GM12878 (cell line): ENCODE results near the gene LIMA1. TPM values are rescaled to one million over a fixed set of nuclear protein-coding genes. Genes with fewer than 3 reads are reported as not detected.

Experiments
- ATAC-seq: fragments of 200-7000 bp; cut with Tn5 transposase; 3 replicates; pipeline ENCODE4 v1.9.1; 2020; ENCODE audit warnings: mild to moderate bottlenecking, moderate library complexity
- BruUV-seq: library from RNA; stranded (reverse); fragments of 400-500 nt; replicated peaks from 2 replicates; lab custom pipeline; 2021; lab: Mats Ljungman, UMichigan
- CTCF ChIA-PET: fragments of 300-600 bp; sonication (Branson Sonifier 250); formaldehyde crosslinking; extraction: SDS; loops from one replicate; lab custom pipeline; 2021; ENCODE audit warnings: inconsistent platforms; lab: Yijun Ruan, JAX
- POLR2A ChIA-PET: fragments of 350-600 bp; formaldehyde crosslinking; extraction: SDS; loops from one replicate; lab custom pipeline; 2021; ENCODE audit warnings: inconsistent platforms; lab: Charles Lee
- RAD21 ChIA-PET: fragments of 300-600 bp; sonication (Branson Sonifier 250); formaldehyde crosslinking; loops from one replicate; lab custom pipeline; 2023; ENCODE audit warnings: antibody characterized with exemption; ENCODE audit not compliant: unreplicated experiment; lab: Charles Lee
- SMC1A ChIA-PET: fragments of 300-600 bp; sonication (Branson Sonifier 250); formaldehyde crosslinking; loops from one replicate; lab custom pipeline; 2023; ENCODE audit not compliant: unreplicated experiment, uncharacterized antibody; lab: Charles Lee
- DNase-seq: peaks from one replicate; pipeline ENCODE4 v3.0.0-alpha.2; 2011; ENCODE audit warnings: low read depth, low spot score
- FAIRE-seq: peaks from 3 replicates; lab custom pipeline; 2011; peaks lifted over from hg19 to GRCh38; lab: Jason Lieb, UNC
- H2AFZ ChIP-seq: 2 replicates; pipeline ENCODE4 v1.6.0; 2011; ENCODE audit warnings: low read depth, low read length, control low read depth; ENCODE audit not compliant: control insufficient read depth
- H3K27ac ChIP-seq: 2 replicates; pipeline ENCODE4 v1.5.1; 2011; ENCODE audit warnings: control low read depth; ENCODE audit not compliant: control insufficient read depth, insufficient read depth
- H3K27me3 ChIP-seq, 2 experiments: replicated peaks in 1 of 2; 2 replicates each; pipeline versions ENCODE4 v1.6.0 to v1.6.1; 2011; ENCODE audit warnings: low read length in 1 of 2; ENCODE audit not compliant: control insufficient read depth in 2 of 2, insufficient read depth in 2 of 2
- H3K36me3 ChIP-seq, 2 experiments: 2 replicates each; pipeline ENCODE4 v1.5.1; 2011; ENCODE audit warnings: low read length in 1 of 2; ENCODE audit not compliant: control insufficient read depth in 2 of 2, insufficient read depth in 2 of 2
- H3K4me1 ChIP-seq: 2 replicates; pipeline ENCODE4 v1.6.1; 2011; ENCODE audit warnings: mild to moderate bottlenecking, low read length, moderate library complexity, mixed read lengths; ENCODE audit not compliant: control insufficient read depth, insufficient read depth
- H3K4me2 ChIP-seq: 2 replicates; pipeline ENCODE4 v1.6.0; 2011; ENCODE audit warnings: control low read depth; ENCODE audit not compliant: control insufficient read depth, insufficient read depth
- H3K4me3 ChIP-seq: fragments of 200-600 bp; sonication (generic); 2 replicates; pipeline ENCODE4 v1.5.1; 2016
- H3K79me2 ChIP-seq: 2 replicates; pipeline ENCODE4 v1.6.0; 2011; ENCODE audit warnings: low read length; ENCODE audit not compliant: control insufficient read depth, insufficient read depth
- H3K9ac ChIP-seq: 2 replicates; pipeline ENCODE4 v1.8.0; 2011; ENCODE audit warnings: low read length, control low read depth, mixed read lengths; ENCODE audit not compliant: control insufficient read depth, insufficient read depth
- H3K9me3 ChIP-seq: replicated peaks from 3 replicates; pipeline ENCODE4 v1.5.1; 2011; ENCODE audit warnings: mild to moderate bottlenecking, low read length; ENCODE audit not compliant: control insufficient read depth, insufficient read depth
- H4K20me1 ChIP-seq: 2 replicates; pipeline ENCODE4 v1.6.0; 2011; ENCODE audit not compliant: control insufficient read depth, insufficient read depth
- E4F1 ChIP-seq: fragments of 450-650 bp; IDR thresholded peaks from 2 replicates; pipeline ENCODE4 v1.6.1; 2018; ENCODE audit warnings: borderline replicate concordance, mild to moderate bottlenecking; ENCODE audit not compliant: partially characterized antibody
- SIN3A ChIP-seq: IDR thresholded peaks from 2 replicates; pipeline ENCODE4 v1.6.1; 2012; ENCODE audit warnings: low read depth, low read length, improper control_type of control experiment
- SPI1 ChIP-seq: IDR thresholded peaks from 2 replicates; pipeline ENCODE4 v1.6.1; 2011; ENCODE audit warnings: low read depth, mild to moderate bottlenecking, low read length, moderate library complexity, borderline replicate concordance; ENCODE audit not compliant: insufficient read depth
- WGBS: methylation state at CpG from one replicate; pipeline ENCODE4 v1.1.6; 2016; ENCODE audit warnings: low lambda C conversion rate; ENCODE audit not compliant: insufficient replicate concordance, insufficient coverage; ENCODE audit errors: missing lambda C conversion rate; 5-methylcytosine and 5-hydroxymethylcytosine counted together
- in situ Hi-C: fragments of 300-500 bp; cut with MboI; formaldehyde crosslinking; loops from 9 replicates; pipeline ENCODE4 v1.14.3; 2018; ENCODE audit warnings: mixed read lengths
- intact Hi-C: fragments of 100-400 bp; cut with micrococcal nuclease; formaldehyde crosslinking; loops from one replicate; pipeline ENCODE4 v1.14.2; 2022; ENCODE audit not compliant: unreplicated experiment
- polyA plus RNA-seq, 11 experiments: library from polyadenylated mRNA; depleted of rRNA in 4 of 11; unstranded in 6 of 11; stranded (reverse) in 5 of 11; fragments of >200 nt; fragmentation: Nextera tagmentation in 4 of 11; fragmentation: Illumina TruSeq in 1 of 11; extraction: Ambion mirVana in 4 of 11; extraction: Trizol in 1 of 11; gene quantifications; 1 replicate in 1 of 11; 2 replicates in 10 of 11; pipeline versions ENCODE4 v1.2.1 to v1.2.3, GENCODE V29; 2011 to 2016; ENCODE audit warnings: inconsistent platforms in 2 of 11, missing spikeins in 2 of 11, low read depth in 1 of 11
- total RNA-seq, 4 experiments: library from RNA; depleted of rRNA in 3 of 4; stranded (reverse); fragments of >200 nt in 3 of 4; fragmentation: Illumina TruSeq in 1 of 4; extraction: Trizol in 1 of 4; gene quantifications; 2 replicates each; pipeline versions ENCODE4 v1.2.1 to v1.2.3, GENCODE V29; 2013 to 2021
- TF ChIP-seq, protein P1 (sequence below): IDR thresholded peaks from 2 replicates; pipeline ENCODE4 v1.6.1; 2011; ENCODE audit warnings: borderline replicate concordance, low read depth, mild to moderate bottlenecking, moderate library complexity, mixed read lengths, low read length; ENCODE audit not compliant: insufficient read depth; ENCODE audit errors: extremely low read length

LIMA1 gene
- total and polyA plus RNA-seq, 10 of the 15 experiments (the other 5 are each of a cell fraction or from before 2014, with no cell fraction given), result 53.2 to 109 (median 60.8) TPM

DNA sequence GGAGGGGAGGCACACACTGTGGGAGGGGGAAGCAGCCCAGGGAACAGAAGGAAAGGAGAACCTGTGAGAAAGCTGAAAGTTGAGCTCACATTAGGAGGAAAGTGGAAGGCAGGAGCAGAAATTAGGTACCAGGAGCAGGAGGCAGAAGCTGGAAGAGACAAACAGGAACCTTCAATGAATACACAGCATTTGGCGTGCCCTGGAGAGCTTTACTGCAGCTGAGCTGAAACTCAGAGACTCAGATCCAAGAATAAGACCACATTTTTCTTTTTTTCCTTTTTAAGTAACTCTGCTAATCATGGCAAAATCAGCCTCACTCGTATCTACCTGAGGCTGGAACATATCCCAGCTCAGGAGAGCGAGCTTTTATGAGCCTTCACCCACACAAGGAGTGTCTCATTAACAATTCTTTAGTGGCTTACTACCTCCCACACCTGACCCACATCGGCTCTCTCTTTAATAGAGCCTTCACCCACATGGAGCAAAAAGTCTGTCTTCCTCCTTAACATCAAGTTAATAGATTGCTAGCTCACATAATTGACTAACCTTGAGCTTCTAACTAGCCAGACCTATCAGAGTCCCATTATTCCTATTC lies 97.9 kb downstream of the LIMA1 start:
- in situ Hi-C loops (no loop called here), intact Hi-C loops (no loop called here)
- FAIRE-seq (no peak), ATAC-seq (no peak), DNase-seq (no peak)
- Histone ChIP-seq H3K79me2 (peaks cover 5% of the 10 kb centered on the region; the same call in 1 of the 2 replicates), H3K27ac (no peak overlapping the region), H3K4me1 (peaks cover 28% of the 10 kb centered on the region), H3K9ac (no peak overlapping the region), H3K4me2 (no peak overlapping the region), H3K27me3 (no peaks in the 10 kb centered on the region), H3K36me3 (peaks cover 6 to 14% of the 10 kb centered on the region in 2 experiments), H3K4me3 (no peak overlapping the region), H2AFZ (no peak overlapping the region), H4K20me1 (no peaks in the 10 kb centered on the region), H3K9me3 (no peaks in the 10 kb centered on the region)
- ChIA-PET RAD21 (interaction anchor here (0.9 to 3.7 kb wide), 6 partner anchors 10 to 129 kb away, joined by 3 to 29 read pairs (median 5); partner anchors contain the start of gene CERS5), POLR2A (interaction anchor here (0.6 to 1.2 kb wide), 3 partner anchors 14 to 28 kb away, joined by 3 read pairs; no protein-coding TSS in a partner anchor), SMC1A (interaction anchor here (0.5 to 4.4 kb wide), 14 partner anchors 10 to 694 kb away, joined by 3 to 32 read pairs (median 5); partner anchors contain the start of genes CERS5, COX14 and LIMA1), CTCF (interaction anchor here (0.7 to 4.7 kb wide), 11 partner anchors 9 to 147 kb away, joined by 3 to 21 read pairs (median 4); partner anchors contain the start of genes CERS5 and COX14)
- no TSS peak for BruUV-seq
- 60% methylated on average over 4 of the region's 4 CpGs for WGBS
- no peak for TF ChIP-seq SIN3A
- TF ChIP-seq, protein P1, sequence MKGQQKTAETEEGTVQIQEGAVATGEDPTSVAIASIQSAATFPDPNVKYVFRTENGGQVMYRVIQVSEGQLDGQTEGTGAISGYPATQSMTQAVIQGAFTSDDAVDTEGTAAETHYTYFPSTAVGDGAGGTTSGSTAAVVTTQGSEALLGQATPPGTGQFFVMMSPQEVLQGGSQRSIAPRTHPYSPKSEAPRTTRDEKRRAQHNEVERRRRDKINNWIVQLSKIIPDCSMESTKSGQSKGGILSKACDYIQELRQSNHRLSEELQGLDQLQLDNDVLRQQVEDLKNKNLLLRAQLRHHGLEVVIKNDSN, result no peak
- no peak for TF ChIP-seq E4F1
- no peak for TF ChIP-seq SPI1
